Activated naive CD4-positive, alpha-beta T cell treated with Interleukin-2 at 50 U/mL for 16 hours (primary cell): ENCODE results near the gene WSCD2.

Source experiments
- DNase-seq: peaks from one replicate; pipeline ENCODE4 v3.0.0-alpha.2; 2020

Gene WSCD2

DNA sequence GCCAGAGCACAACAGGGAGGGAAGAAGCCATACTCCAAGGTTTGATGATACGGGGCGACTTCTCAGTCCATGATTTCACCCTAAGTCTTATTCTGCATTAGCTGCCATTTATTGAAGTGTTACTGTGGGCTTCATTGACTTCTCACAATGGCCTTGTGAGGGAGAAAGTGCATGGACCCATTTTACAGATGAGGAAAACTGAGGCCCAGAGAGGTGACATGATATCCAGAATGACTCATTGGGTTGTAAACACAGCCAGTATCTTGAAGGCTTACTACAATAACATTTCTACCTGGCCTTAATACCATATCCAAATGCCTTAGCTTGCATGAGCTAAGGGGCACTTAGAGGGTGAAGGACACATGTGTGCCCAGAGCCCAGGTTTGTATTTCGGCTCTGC lies 109.4 kb downstream of the WSCD2 start:
- no peak for DNase-seq

DNA sequence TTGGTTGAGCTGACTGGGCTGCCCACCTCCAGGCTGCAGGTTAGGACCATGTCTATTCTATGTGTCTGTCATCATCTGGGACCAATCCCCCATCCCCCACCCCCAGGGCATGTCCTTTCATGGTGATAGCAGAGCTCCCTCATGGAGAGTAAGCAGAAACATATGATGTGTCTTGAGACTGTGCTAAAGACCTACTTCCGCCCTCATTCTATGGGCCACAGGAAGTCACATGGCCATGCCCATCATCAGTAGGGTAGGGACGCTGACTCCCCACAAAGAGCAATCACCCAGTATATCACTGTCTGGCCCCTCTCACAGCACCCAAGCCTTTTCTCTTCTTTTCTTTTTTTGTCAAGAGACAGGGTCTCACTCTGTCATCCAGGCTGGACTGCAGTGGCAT lies 110.3 kb downstream of the WSCD2 start:
- DNase-seq: no peak

DNA sequence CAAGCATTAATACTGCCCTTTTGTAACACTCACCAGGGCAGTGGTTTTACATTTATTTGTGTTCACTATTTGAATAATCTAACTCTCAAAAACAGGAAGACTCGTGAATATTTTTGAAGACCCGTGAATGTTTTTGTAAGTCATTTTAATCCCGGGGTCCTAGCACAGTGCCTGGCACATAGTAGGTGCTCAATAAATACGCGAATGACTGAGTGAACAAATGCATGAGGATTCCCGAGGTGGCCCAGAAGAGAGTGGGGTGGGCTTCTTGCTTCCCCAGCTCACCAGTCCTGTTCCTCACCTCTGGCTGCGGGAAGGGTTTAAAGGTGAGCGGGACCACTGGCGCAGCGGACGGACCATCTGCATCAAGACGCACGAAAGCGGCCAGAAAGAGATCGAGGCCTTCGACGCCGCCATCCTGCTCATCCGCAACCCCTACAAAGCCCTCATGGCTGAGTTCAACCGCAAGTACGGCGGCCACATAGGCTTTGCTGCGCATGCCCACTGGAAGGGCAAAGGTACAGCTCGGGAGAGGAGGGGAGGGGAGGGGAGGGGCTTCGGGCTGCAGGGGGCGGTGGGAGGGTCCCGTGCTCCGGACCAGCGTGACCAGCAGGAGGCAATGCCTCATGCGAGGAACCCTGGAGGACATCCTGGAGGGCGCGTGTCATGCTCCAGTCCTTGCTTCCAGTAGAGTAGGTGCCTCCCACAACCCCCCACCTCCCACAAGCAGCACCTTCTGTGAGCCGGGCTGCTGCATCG lies 111.1 kb downstream of the WSCD2 start:
- no peak for DNase-seq

DNA sequence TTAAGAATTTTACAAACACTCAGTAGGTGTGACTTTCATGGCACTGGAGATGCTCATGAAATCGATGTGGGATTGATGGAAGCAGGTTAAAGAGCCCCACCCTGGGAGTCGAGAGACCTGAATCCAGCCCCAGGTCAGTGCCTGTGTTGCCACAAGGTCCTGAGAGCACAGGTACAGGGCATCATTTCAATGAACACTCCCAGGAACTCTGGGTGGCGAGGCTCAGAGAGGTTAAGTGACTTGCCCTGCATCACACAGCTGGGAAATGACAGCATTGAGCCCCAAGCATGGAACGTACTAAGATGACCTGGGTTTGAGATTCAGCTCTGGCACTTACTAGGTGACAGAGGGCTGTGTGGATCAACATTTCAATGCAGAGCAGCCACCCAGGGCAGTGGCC lies 111.8 kb downstream of the WSCD2 start:
- DNase-seq: no peak

DNA sequence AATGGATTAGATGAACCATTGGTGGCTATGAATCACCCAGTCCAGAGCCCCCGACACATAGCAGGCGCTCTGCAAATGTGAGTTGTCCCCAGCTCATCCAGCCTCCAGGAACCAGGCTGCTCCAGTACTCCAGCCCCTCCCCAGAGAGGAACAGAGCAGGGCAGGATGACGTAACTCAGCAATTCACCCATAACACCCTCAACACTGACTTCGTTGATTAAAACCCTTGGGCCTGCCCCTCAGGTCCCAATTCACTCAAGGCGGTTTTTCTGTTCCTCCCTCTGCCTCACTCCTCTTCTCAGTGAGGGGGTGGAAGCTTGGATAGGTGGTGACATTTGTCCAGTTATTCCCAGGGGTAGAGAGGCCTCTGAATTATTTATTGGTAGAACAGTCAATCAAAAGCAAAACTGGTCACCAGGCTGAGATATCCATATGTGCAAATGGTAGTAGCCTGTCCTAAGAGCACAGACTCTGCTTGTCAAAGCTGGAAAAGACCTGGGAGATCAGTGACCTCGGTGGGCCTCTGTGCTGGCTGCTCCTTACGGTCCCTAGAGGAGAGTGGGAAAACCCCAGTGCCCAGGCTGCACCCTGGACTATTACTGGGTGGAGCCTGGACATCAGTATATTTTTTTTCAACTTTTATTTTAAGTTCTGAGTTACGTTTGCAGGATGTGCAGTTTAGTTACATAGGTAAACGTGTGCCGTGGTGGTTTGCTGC lies 113.1 kb downstream of the WSCD2 start:
- DNase-seq: no peak

DNA sequence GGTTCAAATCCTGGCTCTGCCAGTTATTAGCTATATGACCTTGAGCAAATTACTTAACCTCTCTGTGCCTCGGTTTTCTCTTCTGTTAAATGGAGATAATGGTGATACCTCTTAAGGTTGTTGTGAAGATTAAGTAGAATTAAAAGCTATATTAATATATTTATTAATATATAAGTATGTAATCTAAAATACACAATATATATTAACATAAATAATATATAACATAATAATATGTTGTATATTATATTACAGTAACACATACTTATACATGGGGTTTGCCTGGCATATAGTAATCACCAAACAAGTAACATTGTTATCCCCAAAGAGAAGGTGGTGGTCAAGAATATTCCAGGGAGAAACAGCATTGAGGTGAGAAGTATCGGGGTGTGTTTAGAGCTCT lies 118.0 kb downstream of the WSCD2 start:
- DNase-seq: no peak

DNA sequence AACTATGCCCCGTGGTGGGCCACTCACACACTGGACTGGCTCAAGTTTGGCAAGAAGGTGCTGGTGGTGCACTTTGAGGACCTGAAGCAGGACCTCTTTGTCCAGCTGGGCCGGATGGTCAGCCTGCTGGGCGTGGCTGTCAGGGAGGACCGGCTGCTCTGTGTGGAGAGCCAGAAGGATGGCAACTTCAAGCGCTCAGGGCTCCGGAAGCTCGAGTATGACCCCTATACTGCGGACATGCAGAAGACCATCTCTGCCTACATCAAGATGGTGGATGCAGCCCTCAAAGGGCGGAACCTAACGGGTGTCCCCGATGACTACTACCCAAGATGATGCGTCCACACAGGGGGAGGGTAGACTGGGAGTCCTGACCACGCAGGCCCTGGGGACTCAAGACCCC lies 118.9 kb downstream of the WSCD2 start:
- no peak for DNase-seq

DNA sequence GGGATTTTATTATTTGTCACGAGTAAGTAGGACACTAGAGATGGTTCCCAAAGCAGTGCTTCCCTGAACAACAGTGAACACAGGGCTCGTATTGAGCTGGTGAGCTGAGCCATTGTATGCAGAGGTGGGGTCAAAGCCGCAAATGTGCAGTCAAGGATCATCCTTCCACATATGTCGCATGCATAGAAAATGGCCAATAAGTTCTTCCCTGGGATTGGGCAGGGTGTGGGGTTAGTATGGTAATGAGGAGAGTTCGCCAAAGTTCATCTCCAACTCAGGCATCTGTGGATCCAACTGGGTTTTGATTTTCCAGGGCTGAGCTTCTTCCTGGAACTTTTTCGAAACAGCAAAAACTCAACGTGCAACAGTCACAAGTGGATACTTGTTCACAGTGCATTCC lies 123.4 kb downstream of the WSCD2 start:
- DNase-seq: no peak

DNA sequence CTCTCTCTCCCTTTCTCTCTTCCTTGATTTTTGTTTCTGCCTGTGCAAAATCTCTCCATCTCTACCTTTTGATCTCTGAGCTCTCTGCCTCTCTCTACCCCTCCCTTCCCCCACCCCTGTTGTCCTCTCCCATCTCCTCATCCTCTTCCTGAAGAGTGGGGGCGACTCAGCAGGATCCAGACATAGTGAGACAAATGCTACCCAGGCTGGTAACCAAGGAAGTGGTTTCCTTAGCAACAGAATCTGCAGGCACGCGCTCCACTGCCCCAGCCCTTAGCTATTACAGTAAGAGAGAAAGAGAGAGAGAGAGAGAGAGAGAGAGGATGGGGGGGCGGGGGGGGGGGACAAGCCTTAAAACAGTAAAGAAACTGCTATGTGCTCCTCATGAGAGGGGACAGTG lies 124.5 kb downstream of the WSCD2 start:
- no peak for DNase-seq

DNA sequence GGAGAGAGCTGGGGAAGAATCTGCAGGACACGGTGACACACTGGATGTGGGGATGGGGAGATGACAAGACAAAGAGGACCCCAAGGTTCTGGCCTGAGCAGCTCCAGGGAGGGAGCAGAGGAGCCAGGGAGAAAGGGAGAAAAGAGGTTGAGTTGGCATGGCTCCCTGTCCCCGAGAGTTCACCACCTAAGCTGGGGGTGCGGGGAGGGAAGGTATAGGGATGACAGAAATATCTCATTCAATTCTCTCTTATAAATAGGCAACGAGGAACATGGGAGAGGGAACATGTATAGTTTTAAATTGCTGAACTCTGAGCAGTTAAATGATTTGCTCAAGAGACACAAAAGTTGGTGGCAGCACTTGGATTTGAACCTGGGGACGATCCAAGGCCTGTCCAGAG lies 124.9 kb downstream of the WSCD2 start:
- DNase-seq: no peak

DNA sequence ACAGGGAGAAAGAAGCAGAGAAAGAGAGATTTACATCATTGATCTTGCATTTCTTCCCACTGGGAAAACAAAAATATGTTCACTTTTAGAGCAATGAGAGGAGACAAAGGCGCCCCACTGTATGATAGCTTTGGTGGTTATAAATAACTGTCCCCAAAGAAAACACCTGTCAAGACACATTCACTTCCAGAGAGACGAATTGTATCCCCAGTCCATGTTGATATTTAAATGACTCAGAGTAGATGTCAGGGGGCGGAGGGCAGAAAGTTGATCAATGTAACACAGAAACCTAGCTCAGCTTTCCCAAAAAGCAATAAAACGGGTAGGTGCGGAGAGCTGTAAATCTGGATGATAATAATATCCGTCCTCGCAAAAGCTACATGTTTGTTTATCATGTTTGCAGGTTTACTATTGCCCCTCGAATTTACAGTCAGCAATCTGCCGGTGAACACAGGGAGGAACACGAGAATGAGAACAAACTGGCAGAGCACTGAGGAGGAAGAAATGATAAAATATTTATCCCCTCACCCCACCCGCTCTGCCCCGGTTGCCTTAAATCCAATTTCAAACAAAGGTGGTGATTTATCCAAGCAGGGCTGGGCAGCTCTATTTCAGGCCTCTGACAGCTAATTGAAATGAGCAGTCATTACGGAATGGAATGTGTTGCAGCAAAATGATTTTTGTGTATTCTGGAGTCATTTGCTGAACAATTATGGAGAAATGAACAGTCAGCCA lies 125.6 kb downstream of the WSCD2 start:
- no peak for DNase-seq

DNA sequence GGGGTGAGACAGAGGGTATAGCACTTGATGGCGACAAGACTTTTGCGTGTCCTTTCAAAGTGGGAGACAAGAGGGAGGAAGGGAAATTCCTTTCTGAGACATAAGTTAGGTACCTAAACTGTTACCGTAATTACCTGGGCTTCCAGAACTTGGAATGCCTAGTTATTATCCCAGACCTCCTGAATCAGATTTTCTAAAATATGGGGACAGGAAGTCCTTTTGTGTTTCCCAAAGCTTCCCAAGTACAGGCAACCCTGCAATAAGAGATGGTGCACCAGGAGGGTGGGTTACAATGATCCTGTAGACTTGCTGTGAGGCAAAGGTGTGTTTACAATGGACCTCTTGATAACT lies 126.1 kb downstream of the WSCD2 start:
- no peak for DNase-seq

DNA sequence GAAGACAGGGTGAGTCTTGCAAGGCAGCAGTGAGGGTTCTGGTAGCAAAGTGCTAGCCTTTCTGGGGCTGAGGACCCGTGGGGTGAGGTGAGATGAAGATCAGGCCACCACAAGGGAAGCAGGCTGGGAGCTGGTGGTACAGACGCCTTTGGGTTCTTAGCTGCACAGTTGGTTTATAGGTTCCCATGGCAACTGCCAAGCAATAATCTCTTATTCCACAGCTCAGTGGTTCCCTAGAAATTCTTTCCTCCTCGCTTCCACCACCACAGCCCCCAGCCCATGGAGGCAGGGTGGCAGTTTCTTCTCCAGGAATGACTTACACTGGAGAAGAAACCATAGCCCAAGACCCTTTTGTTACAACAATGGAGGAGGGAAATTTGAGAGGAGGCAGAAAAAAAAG lies 127.9 kb downstream of the WSCD2 start:
- no peak for DNase-seq

DNA sequence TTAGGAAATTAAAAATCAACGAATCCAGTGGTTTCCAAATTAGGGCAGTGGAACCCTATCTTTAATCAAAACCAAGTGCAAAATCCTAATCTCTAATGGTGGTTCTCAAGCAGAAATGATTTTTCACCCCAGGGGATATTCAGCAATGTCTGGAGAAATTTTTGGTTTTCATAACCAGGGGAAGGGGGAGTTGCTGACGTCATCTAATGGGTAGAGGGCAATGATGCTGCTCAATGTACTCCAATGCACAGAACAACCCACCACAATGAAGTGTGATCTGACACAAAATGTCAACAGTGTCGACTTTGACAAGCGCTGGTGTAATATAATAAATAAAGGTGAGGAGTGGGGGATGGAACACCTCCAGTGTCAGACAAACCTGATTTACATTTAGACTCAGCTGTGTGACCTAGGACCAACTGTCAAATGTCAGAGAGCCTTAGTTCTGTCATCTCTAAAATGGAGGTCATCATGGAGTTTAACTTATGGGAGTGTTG lies 128.6 kb downstream of the WSCD2 start:
- DNase-seq: no peak

DNA sequence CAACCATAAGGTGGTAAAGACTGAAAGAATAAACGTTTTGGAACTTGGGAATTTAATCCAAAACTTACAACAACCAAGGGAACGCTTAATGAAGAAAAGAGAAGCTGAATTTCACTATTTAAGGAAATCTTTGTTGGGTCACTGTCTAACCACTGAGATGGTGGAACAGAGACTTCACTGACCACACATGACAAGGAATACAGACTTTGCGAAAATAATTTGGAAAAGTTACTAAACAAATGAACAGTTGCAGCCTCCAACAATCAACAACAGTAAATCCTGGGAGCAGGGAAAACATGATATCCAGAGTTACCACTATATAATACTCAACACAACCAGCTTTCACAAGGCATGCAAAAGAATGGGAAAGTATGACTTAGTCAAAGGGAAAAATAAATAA lies 131.0 kb downstream of the WSCD2 start:
- DNase-seq: no peak

DNA sequence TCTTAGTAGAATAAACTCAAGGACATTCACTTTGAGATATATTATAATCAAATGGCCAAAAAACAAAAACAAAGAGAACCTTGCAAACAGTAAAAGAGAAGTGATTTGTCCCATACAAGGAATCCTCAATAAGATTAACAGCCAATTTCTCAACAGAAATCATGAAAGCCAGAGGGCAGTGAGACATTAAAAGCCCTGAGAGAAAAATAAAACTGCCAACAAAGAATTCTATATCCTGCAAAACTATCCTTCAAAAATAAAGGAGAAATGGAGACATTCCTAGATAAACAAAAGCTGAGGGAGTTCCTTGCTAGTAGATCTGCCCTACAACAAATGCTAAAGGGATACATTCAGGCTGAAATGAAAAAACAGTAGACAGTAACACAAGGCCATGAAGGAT lies 131.9 kb downstream of the WSCD2 start:
- no peak for DNase-seq

DNA sequence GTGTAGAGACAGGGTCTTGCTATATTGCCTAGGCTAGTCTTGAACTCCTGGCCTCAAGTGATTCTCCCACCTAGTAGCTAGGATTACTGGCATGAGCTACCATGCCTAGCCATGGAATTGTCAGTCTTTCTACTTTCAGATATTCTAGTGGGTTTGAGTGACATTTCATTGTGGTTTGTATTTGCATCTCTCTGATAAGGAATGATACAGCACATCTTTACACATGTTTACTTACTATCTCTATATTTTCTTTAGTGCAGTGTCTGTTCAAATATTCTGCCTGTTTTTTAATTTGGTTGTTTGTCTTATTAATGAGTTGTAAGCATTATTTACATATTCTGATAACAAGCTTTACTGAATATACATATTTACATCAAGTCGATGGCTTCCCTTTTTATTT lies 136.4 kb downstream of the WSCD2 start:
- no peak for DNase-seq

DNA sequence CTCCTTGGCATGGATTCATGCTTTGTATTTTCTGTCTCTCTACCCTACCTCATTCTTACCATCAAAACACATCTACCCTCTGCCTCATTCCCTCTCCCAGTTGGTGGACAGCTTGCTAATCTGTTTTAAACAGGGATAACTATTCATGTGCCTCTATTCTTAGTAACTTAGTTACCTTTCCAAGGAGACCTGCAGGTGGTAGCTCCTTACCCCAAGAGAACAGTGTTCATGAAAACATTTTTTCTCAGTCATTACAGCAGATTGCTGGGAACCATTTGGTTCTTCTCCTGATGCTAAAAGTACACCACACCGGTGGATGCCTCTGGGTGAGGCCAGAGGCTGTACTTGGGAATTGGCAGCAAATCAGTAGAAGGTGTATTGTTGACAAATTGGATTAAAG lies 137.0 kb downstream of the WSCD2 start:
- no peak for DNase-seq

DNA sequence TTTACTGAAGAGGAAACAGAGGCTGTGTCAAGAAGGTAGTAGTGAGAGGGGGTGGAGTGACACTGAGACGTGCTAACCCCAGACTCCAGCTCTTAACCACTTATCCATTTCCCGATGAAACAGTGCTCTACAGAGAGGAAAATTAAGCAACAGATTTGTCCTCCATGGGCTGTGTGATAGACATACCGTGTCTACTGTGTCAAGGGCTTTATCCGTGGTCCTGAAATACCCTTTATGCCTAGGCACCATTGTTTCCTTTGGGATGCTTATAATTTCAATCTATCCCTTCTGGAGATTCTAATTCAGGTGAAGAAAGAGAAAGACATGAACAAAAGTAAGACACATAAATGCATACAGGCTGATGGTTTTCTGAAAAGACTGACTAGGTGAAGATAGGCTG lies 138.4 kb downstream of the WSCD2 start:
- DNase-seq: no peak

DNA sequence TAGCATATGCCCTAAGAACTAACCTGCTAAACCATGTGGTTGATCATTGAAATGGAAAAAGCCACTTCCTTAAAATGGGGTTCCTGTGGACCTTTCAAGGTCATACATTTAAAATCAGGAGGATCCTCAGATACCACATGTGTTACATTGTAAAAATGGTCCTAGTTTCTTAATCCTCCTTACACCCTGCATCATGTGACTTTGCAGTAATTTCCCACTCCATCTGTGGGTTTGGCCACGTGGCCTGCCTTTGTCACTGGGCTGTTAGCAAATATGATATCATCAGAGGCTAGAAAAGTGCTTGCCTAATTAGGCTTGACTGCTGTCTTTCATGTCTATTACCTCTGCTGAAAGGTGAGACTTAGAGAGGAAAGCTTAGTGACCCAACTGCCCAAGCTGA lies 139.3 kb downstream of the WSCD2 start:
- DNase-seq: no peak

DNA sequence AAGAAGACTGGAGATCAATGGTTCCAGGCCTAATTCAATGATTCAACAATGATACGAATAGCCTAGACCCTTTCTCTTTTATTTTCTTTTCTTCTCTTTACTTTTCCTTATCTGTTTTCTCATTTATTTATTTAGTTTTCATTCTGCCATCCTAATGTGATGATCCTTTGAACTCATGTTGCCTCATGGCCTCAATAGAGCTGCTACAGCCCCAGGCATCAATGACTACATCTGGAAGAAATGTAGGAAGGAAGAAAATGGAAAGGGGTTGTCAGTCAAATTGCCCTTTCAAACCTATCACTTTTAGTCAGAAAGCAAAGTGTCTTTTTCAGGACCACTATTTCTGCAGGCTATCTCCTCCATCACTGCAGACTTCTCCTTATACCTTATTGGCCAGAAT lies 140.1 kb downstream of the WSCD2 start:
- no peak for DNase-seq

DNA sequence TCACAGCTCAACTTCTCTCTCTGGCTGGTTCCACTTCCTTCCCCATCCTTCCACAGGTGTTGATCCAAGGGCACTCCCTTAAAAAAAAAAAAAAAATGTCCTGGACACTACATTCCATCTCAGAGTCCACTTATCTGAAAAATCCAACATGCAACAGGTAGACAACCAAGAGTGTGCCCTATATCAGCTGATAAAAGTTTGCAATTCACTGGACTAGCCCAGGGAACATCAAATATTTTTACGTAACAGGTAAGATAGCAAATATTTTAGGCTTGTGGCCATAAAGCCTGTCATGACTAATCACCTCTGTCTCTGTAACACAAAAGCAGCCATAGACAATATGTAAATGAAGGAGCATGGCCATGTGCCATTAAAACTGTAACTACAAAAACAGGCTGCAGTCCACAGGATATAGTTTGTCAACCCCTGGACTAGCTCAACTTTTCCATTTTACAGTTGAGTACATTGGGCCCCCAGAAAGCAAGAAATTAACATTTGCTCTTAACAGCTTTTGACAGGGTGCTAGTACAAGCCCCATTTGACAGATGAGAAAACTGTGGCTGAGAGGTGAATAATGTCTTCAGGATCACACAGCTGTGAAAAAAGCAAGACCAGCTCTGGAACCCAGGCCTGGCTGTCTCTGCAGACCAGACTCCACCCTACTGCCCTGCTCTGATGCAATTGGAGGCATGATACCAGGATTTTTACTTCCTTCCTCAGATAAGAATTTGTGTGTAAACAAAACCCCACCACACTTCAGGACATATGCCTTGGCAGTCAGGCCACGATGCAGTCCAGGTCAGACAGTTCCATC lies 141.2 kb downstream of the WSCD2 start:
- no peak for DNase-seq

DNA sequence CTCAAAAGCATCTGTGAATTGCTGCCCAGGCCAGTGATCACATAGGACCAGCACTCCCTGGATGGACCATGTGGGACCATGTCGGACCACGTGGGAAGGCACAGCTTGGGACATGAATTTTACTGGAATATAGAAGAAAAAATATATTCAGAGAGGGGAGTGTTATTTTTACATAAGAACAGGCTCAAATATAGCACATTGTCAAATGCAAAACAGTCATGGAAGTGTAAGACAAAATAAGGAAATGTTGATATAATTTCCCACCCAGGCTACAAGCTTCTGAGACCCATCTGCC lies 141.7 kb downstream of the WSCD2 start:
- no peak for DNase-seq
